ENCODE results near the gene RXRB.

The RXRB gene

DNA sequence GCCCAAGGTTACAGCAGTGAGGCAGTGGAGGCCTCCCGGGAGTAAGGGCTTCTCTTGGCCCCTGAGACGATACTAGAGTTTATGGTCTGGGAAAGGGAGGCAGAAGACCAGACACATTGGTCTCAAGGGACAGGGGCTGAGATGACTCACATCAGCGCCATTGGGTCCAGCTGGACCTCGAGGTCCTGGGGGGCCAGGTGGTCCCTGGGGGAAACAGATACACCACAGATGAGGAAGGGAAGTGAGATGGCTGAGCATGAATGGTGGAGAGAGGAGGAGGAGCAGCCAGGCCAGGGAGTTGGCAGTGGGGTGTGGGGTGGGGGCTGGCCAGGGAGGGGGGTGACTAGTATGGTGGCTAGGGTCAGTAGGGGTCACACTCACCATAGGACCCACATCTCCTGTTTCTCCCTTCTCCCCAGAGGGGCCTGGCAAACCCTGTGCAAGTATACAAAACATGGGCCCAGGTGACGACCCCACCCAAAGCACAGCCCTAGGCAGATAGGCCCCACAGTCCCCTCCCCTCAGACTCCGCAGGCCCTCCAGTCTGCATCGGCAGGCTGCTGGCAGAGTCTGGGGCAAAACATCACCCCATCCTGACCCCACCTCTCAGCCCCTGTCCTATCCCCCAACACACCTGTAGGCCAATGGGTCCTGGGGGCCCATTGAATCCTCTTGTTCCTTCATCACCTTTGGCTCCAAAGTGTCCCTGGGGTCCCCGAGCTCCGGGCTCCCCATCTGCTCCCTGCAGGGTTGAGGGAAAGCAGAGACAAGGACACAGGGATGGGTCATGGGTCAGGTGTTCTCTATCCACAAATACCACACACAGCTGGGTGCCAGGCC is 30.1 kb downstream of the RXRB start:
- no peak overlapping the region for H3K4me3 ChIP-seq (ENCODE audit: low read depth in 1 of 5, low read length in 5 of 5)
- peaks cover 0 to 4% (median 0%) of the 10 kb centered on the region in 5 donors for H3K27me3 ChIP-seq (ENCODE audit: control insufficient read depth in 5 of 5, insufficient read depth in 4 of 5, low read length in 5 of 5)
- no peaks in the 10 kb centered on the region for H3K4me1 ChIP-seq (ENCODE audit: control insufficient read depth in 5 of 5, insufficient read depth in 5 of 5, low read length in 5 of 5)
- H3K9ac ChIP-seq (ENCODE audit: low read length in 5 of 5), result no peak overlapping the region
- H3K9me3 ChIP-seq (ENCODE audit: control insufficient read depth in 5 of 5, low read length in 5 of 5), result no peaks in the 10 kb centered on the region
- H3K27ac ChIP-seq (ENCODE audit: low read depth, low read length), result no peak overlapping the region
- H3K36me3 ChIP-seq (ENCODE audit: control insufficient read depth in 5 of 5, insufficient read depth in 5 of 5, low read length in 5 of 5), result no peaks in the 10 kb centered on the region

DNA sequence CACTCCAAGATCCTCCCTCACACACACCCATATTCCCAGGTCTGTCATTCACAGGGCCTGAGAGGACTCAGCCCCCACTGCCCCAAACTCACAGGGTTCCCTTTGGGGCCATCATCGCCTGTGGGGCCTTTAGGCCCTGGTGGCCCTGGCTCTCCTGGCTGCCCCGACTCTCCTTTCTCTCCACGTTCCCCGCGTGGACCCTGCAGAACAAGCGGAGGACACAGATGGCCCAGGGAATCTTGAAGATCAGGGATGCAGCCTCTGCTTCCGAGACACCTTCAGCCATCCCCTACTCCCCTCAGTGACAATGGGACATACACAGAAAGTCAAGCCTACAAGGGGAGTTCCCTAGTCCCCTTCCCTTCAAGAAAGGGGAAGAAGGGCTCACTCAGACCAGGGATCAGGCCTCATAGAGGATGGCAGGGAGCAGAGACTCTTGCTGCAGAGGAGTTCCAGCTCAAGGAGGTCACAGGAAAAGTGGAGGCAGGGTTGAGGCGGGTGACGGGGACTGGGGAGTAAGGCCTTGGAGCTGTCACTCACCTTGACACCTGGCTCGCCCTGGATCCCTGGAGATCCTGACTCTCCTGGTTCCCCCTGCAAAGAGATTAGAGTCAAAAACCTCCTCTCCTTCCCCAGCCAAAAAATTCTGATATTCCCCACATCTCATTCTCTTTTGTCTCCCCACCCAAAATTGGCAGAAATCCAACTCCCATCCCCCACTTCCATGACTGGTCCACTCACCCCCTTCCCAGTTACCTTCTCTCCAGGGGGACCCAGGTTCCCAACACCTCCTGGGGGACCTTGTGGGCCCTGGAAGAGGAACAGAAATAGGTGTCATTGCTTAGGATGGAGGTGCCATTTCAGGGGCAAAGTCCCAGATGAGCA is 30.9 kb downstream of the RXRB start:
- Histone ChIP-seq H3K9me3 (ENCODE audit: control insufficient read depth in 5 of 5, low read length in 5 of 5) (no peaks in the 10 kb centered on the region), H3K36me3 (ENCODE audit: control insufficient read depth in 5 of 5, insufficient read depth in 5 of 5, low read length in 5 of 5) (no peaks in the 10 kb centered on the region)

DNA sequence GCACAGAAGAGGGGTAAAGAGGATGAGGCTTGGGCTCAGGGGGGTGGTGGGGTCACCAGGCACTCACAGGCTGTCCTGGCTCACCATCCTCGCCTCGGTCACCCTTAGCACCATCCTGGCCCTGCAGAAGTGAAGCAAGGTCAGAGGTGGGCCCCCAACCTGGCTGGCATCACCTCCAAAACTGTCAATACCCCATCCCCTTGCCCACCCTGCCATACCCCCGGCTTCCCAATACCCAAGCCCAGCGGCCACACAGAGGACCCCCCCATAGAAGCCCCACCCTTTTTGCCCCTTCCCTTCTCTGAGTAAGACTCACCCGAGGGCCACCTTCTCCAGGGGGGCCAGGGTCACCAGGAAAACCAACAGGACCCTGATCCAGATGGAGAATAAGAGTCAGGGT is 31.8 kb downstream of the RXRB start:
- H3K9ac ChIP-seq (ENCODE audit: low read length in 5 of 5), result no peak overlapping the region

More for the DNA sequence above, 30.9 kb downstream of the RXRB start:
- no peaks in the 10 kb centered on the region for H3K4me1 ChIP-seq (ENCODE audit: control insufficient read depth in 5 of 5, insufficient read depth in 5 of 5, low read length in 5 of 5)
- peaks cover 0 to 4% (median 0%) of the 10 kb centered on the region in 5 donors for H3K27me3 ChIP-seq (ENCODE audit: control insufficient read depth in 5 of 5, insufficient read depth in 4 of 5, low read length in 5 of 5)
- no peak overlapping the region for H3K4me3 ChIP-seq (ENCODE audit: low read depth in 1 of 5, low read length in 5 of 5)
- no peak overlapping the region for H3K27ac ChIP-seq (ENCODE audit: low read depth, low read length)
- H3K9ac ChIP-seq (ENCODE audit: low read length in 5 of 5), result no peak overlapping the region

DNA sequence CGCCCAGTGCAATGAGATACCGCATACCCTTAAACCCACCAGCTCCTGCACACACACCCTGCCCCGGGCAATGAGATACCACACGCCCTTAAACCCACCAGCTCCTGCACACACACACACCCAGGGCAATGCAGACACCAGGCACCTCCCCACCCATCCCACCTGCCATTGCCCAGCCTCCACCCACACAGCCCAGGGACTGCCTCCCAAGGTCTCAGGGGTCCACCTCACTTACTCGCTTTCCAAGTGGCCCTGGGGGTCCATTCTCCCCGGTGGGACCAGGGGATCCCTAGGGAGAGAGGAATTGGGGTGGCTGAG is 32.2 kb downstream of the RXRB start:
- Histone ChIP-seq H3K9me3 (ENCODE audit: control insufficient read depth in 5 of 5, low read length in 5 of 5) (no peaks in the 10 kb centered on the region), H3K4me1 (ENCODE audit: control insufficient read depth in 5 of 5, insufficient read depth in 5 of 5, low read length in 5 of 5) (no peaks in the 10 kb centered on the region), H3K27ac (ENCODE audit: low read depth, low read length) (no peak overlapping the region), H3K9ac (ENCODE audit: low read length in 5 of 5) (no peak overlapping the region), H3K4me3 (ENCODE audit: low read depth in 1 of 5, low read length in 5 of 5) (no peak overlapping the region), H3K36me3 (ENCODE audit: control insufficient read depth in 5 of 5, insufficient read depth in 5 of 5, low read length in 5 of 5) (no peaks in the 10 kb centered on the region), H3K27me3 (ENCODE audit: control insufficient read depth in 5 of 5, insufficient read depth in 4 of 5, low read length in 5 of 5) (peaks cover 0 to 9% (median 3%) of the 10 kb centered on the region in 5 donors)

More for the DNA sequence above, 31.8 kb downstream of the RXRB start:
- H3K4me3 ChIP-seq (ENCODE audit: low read depth in 1 of 5, low read length in 5 of 5), result no peak overlapping the region
- no peaks in the 10 kb centered on the region for H3K9me3 ChIP-seq (ENCODE audit: control insufficient read depth in 5 of 5, low read length in 5 of 5)
- no peaks in the 10 kb centered on the region for H3K4me1 ChIP-seq (ENCODE audit: control insufficient read depth in 5 of 5, insufficient read depth in 5 of 5, low read length in 5 of 5)
- H3K36me3 ChIP-seq (ENCODE audit: control insufficient read depth in 5 of 5, insufficient read depth in 5 of 5, low read length in 5 of 5), result no peaks in the 10 kb centered on the region
- H3K27me3 ChIP-seq (ENCODE audit: control insufficient read depth in 5 of 5, insufficient read depth in 4 of 5, low read length in 5 of 5), result peaks cover 0 to 9% (median 3%) of the 10 kb centered on the region in 5 donors
- H3K27ac ChIP-seq (ENCODE audit: low read depth, low read length), result no peak overlapping the region

DNA sequence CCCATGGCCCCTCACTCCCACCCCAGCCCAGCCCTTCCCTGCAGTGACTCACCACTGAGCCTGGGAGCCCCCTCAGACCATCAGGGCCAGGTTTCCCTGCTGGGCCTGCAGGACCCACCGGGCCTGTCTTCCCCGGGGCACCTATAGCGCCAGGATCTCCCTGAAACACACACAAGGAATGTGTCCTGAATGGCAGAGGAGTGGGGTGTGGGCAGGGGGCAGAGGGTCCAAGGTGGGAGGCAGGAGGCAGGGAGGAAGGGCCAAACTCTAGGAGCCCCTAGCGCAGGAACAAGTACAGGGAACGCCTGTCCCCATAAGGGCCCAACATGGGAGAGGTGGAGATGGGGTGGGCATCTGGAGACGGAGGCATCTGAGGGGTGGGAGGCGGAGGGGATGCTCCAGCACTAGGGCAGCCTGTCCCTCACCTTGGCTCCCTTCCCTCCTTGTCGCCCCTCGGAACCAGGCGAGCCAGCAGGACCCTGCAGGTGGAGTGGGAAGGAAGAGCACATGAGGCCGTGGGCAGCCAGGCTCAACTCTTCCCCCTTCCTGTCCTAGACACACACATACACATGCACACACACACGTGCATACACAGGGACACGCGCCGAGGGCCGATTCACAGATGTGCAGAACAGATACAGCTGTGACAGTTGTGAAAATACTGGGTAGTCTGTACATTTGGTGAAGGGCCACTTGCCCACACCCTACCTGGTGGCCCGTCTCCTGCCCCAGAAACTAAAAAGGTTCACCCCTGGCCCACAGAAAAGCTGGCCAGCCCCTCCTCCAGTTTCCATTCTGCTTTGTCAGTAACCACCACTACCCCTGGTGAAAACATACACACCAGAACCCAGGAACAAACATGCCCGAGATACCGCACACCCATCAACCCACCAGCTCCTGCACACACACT is 32.8 kb downstream of the RXRB start:
- no peak overlapping the region for H3K27ac ChIP-seq (ENCODE audit: low read depth, low read length)
- no peak overlapping the region for H3K4me3 ChIP-seq (ENCODE audit: low read depth in 1 of 5, low read length in 5 of 5)
- H3K9ac ChIP-seq (ENCODE audit: low read length in 5 of 5), result no peak overlapping the region

DNA sequence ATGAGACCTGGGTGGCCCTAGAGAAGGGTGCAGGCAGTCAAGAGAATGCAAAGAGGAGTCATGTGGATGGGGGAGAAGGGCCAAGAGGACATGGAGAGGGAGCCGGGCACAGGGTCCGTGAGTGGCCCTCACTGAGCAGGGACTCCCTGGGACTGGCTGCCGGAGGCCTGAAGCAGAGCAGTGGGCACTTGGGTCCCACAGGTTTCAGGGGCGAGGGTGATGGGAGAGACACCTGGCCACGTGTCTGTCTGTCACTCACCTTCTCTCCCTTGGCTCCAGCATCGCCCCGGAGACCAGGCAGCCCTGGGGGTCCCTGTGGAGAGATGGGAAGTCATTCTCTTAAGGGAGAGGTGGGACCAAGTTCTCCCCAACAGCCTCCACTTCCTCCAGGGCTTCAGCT is 33.7 kb downstream of the RXRB start:
- no peaks in the 10 kb centered on the region for H3K36me3 ChIP-seq (ENCODE audit: control insufficient read depth in 5 of 5, insufficient read depth in 5 of 5, low read length in 5 of 5)
- H3K4me3 ChIP-seq (ENCODE audit: low read depth in 1 of 5, low read length in 5 of 5), result no peak overlapping the region
- peaks cover 0 to 6% (median 4%) of the 10 kb centered on the region in 5 donors for H3K4me1 ChIP-seq (ENCODE audit: control insufficient read depth in 5 of 5, insufficient read depth in 5 of 5, low read length in 5 of 5)
- H3K27me3 ChIP-seq (ENCODE audit: control insufficient read depth in 5 of 5, insufficient read depth in 4 of 5, low read length in 5 of 5), result peaks cover 0 to 9% (median 0%) of the 10 kb centered on the region in 5 donors
- no peak overlapping the region for H3K27ac ChIP-seq (ENCODE audit: low read depth, low read length)
- no peaks in the 10 kb centered on the region for H3K9me3 ChIP-seq (ENCODE audit: control insufficient read depth in 5 of 5, low read length in 5 of 5)
- H3K9ac ChIP-seq (ENCODE audit: low read length in 5 of 5), result no peak overlapping the region

More for the DNA sequence above, 32.8 kb downstream of the RXRB start:
- H3K4me1 ChIP-seq (ENCODE audit: control insufficient read depth in 5 of 5, insufficient read depth in 5 of 5, low read length in 5 of 5), result no peaks in the 10 kb centered on the region
- peaks cover 0 to 9% (median 0%) of the 10 kb centered on the region in 5 donors for H3K27me3 ChIP-seq (ENCODE audit: control insufficient read depth in 5 of 5, insufficient read depth in 4 of 5, low read length in 5 of 5)
- H3K36me3 ChIP-seq (ENCODE audit: control insufficient read depth in 5 of 5, insufficient read depth in 5 of 5, low read length in 5 of 5), result no peaks in the 10 kb centered on the region
- no peaks in the 10 kb centered on the region for H3K9me3 ChIP-seq (ENCODE audit: control insufficient read depth in 5 of 5, low read length in 5 of 5)

DNA sequence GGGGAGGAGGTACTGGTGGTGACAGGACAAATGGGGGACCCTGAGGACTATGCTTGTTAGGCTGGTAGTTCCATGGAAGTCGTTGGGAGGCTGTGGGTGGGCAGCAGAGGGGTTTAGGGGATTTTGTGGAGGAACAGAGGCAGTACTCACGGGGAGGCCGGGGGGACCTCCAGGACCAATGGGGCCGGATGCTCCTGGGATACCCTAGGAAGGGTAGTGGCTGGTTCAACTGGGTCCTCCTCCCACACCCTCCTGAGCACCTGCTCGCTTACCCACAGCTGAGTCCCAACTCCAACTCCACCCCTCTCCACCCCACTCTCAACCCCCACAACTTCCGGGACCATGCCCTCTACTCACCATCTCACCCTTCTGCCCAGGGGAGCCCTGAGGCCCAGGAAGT is 34.1 kb downstream of the RXRB start:
- H3K9me3 ChIP-seq (ENCODE audit: control insufficient read depth in 5 of 5, low read length in 5 of 5), result no peaks in the 10 kb centered on the region
- H3K9ac ChIP-seq (ENCODE audit: low read length in 5 of 5), result no peak overlapping the region
- H3K27ac ChIP-seq (ENCODE audit: low read depth, low read length), result no peak overlapping the region
- no peak overlapping the region for H3K4me3 ChIP-seq (ENCODE audit: low read depth in 1 of 5, low read length in 5 of 5)
- peaks cover 0 to 9% (median 0%) of the 10 kb centered on the region in 5 donors for H3K27me3 ChIP-seq (ENCODE audit: control insufficient read depth in 5 of 5, insufficient read depth in 4 of 5, low read length in 5 of 5)
- H3K4me1 ChIP-seq (ENCODE audit: control insufficient read depth in 5 of 5, insufficient read depth in 5 of 5, low read length in 5 of 5), result peaks cover 0 to 10% (median 8%) of the 10 kb centered on the region in 5 donors
- no peaks in the 10 kb centered on the region for H3K36me3 ChIP-seq (ENCODE audit: control insufficient read depth in 5 of 5, insufficient read depth in 5 of 5, low read length in 5 of 5)

DNA sequence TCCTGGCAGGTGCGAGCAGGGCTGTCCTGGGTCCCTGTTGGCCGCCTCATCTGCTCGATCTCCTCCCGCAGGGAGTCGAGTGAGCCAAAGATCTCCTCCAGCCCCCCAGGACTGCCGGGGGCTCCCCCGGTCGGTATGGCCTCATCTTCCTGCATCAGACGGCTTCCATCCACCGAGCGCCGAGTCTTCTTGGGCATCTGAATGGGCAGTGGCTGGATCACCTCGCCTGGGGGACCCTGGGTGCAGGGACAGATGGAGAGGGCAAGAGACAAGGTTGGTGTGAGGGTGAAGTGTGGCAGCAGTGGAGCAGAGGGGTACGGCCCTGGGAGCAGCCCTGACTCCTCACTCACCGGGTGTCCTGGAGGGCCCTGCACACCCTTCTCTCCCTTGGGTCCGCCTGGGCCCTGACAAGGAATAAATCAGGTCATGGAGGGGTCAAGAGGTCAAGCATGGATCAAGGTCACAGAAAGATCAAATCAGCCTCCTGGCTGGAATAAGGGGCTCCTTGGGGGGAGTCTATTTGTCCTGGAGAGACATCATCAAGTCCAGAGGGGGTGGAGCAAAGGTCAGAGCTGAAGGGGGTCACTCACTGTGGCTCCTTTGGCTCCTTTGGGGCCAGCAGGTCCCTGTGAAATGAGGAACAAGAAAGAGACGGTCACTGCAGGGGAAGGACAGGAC is 34.7 kb downstream of the RXRB start:
- H3K9me3 ChIP-seq (ENCODE audit: control insufficient read depth in 5 of 5, low read length in 5 of 5), result no peaks in the 10 kb centered on the region
- H3K27ac ChIP-seq (ENCODE audit: low read depth, low read length), result no peak overlapping the region
- peaks cover 0 to 9% (median 0%) of the 10 kb centered on the region in 5 donors for H3K27me3 ChIP-seq (ENCODE audit: control insufficient read depth in 5 of 5, insufficient read depth in 4 of 5, low read length in 5 of 5)
- H3K4me3 ChIP-seq (ENCODE audit: low read depth in 1 of 5, low read length in 5 of 5), result no peak overlapping the region
- no peaks in the 10 kb centered on the region for H3K36me3 ChIP-seq (ENCODE audit: control insufficient read depth in 5 of 5, insufficient read depth in 5 of 5, low read length in 5 of 5)
- no peak overlapping the region for H3K9ac ChIP-seq (ENCODE audit: low read length in 5 of 5)
- H3K4me1 ChIP-seq (ENCODE audit: control insufficient read depth in 5 of 5, insufficient read depth in 5 of 5, low read length in 5 of 5), result peaks cover 0 to 16% (median 14%) of the 10 kb centered on the region in 5 donors

DNA sequence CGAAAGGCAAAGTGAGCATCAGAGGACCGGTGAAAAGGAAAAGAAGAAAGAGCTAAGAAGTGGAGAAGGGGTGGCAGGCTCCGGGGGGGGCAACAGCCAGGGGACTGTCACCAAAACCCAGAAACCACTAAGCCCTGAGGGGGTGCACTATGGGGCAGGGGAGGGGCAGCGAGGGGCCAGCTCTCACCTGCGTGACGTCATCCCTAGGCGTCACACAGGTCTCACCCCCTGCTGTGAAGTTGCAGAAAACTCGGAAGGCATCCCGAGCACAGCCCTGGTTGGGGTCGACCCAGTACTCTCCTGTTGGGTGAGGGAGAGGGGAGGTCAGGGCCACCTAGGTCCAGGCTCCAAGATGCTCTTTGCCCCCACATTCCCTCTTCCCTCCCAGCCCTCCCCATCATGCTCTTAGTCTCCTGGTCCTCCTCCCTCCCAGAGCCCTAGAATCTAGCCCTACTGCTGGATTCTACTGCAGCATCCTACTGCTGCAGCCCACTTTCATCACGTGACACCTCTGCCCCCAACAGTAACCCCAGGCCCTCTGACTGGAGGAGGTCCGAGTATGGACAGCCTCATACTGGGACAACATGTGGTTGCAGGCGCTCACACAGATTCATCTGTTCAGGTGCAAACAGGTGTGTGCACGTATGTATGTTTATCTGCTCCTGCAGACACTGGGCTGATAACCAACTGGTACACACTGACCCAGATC is 35.6 kb downstream of the RXRB start:
- Histone ChIP-seq H3K4me1 (ENCODE audit: control insufficient read depth in 5 of 5, insufficient read depth in 5 of 5, low read length in 5 of 5) (peaks cover 0 to 17% (median 14%) of the 10 kb centered on the region in 5 donors), H3K4me3 (ENCODE audit: low read depth in 1 of 5, low read length in 5 of 5) (no peak overlapping the region), H3K27ac (ENCODE audit: low read depth, low read length) (no peak overlapping the region), H3K36me3 (ENCODE audit: control insufficient read depth in 5 of 5, insufficient read depth in 5 of 5, low read length in 5 of 5) (no peaks in the 10 kb centered on the region), H3K9me3 (ENCODE audit: control insufficient read depth in 5 of 5, low read length in 5 of 5) (no peaks in the 10 kb centered on the region), H3K9ac (ENCODE audit: low read length in 5 of 5) (no peak overlapping the region), H3K27me3 (ENCODE audit: control insufficient read depth in 5 of 5, insufficient read depth in 4 of 5, low read length in 5 of 5) (peaks cover 0 to 9% (median 0%) of the 10 kb centered on the region in 5 donors)
